ENCODE data around the gene CTDSPL2.
A peak's percentile ranks its signal among the peaks of the same experiment; 100 is the strongest.

CTDSPL2 gene

DNA sequence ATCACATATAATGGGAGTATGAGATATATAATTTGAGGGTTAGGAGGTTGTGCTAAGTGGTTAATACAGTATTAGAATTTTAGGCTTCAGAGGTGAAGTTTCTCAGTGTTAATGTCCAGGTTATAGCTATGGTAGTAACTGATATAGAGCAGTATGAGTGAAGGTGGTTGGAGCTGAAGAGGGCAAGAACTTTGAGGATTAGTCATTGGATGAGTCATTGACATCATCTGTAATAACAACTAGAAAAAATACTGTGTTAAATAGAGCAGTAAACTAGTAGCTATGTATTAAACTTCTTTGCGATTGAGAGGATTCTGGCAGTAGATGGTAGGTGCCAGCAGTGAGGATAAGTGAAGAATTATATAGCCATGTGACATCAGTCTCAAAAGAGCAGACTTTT, 62.0 kb downstream of the CTDSPL2 start:
- H3K36me3 ChIP-seq (ENCODE audit: control insufficient read depth, insufficient read depth, low read length, severe bottlenecking): peaks cover 18% of the 10 kb centered on the region

DNA sequence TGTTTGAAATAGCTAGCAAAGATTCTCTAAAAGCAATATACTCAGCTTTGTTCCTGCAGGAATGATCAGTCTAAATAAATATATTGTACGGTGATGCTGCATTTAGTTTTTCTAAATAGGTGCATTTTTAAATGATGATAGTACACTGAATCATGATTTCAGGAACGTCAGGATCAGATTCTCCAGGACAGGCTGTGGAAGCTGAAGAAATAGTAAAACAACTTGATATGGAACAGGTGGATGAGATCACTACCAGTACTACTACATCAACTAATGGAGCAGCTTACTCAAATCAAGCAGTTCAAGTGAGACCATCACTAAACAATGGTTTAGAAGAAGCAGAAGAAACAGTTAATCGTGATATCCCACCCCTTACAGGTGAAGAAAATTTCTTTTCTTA, 63.2 kb downstream of the CTDSPL2 start:
- H3K36me3 ChIP-seq (ENCODE audit: control insufficient read depth, insufficient read depth, low read length, severe bottlenecking): peaks cover 20% of the 10 kb centered on the region
- H3K4me3 ChIP-seq (ENCODE audit: low read length): no peak overlapping the region
- H3K9ac ChIP-seq (ENCODE audit: low read length): no peak overlapping the region
- H3K27me3 ChIP-seq (replicated peaks; ENCODE audit: control insufficient read depth, insufficient read depth, low read length): no peaks in the 10 kb centered on the region
- no peaks in the 10 kb centered on the region for H3K9me3 ChIP-seq (ENCODE audit: control insufficient read depth, low read length)
- H3K4me1 ChIP-seq (ENCODE audit: control insufficient read depth, insufficient read depth, low read length): peaks cover 8% of the 10 kb centered on the region
- peak; percentile 18 for DNase-seq (ENCODE audit: low read depth)

More for the DNA sequence above, 62.0 kb downstream of the CTDSPL2 start:
- Histone ChIP-seq H3K9me3 (ENCODE audit: control insufficient read depth, low read length) (no peaks in the 10 kb centered on the region), H3K4me1 (ENCODE audit: control insufficient read depth, insufficient read depth, low read length) (peaks cover 8% of the 10 kb centered on the region), H3K27me3 (replicated peaks; ENCODE audit: control insufficient read depth, insufficient read depth, low read length) (no peaks in the 10 kb centered on the region), H3K4me3 (ENCODE audit: low read length) (no peak overlapping the region), H3K9ac (ENCODE audit: low read length) (no peak overlapping the region)
- peak; percentile 65 for DNase-seq (ENCODE audit: low read depth)

DNA sequence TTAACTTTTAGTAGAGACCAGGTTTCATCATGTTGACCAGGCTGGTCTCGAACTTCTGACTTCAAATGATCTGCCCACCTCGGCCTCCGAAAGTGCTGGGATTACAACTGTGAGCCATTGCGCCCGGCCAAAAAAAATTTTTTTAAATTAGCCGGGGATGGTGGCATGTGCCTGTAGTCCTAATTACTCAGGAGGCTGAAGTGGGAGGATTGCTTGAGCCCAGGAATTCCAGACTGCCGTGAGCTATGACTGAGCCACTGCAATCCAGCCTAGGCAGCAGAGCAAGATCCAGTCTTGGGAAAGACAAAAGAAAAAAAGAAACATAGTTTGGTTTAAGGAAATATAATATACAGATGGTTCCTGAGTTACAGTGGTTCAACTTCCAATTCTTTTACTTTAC, 64.6 kb downstream of the CTDSPL2 start:
- H3K27me3 ChIP-seq (replicated peaks; ENCODE audit: control insufficient read depth, insufficient read depth, low read length): no peaks in the 10 kb centered on the region
- H3K4me3 ChIP-seq (ENCODE audit: low read length): no peak overlapping the region
- peaks cover 8% of the 10 kb centered on the region for H3K4me1 ChIP-seq (ENCODE audit: control insufficient read depth, insufficient read depth, low read length)
- H3K36me3 ChIP-seq (ENCODE audit: control insufficient read depth, insufficient read depth, low read length, severe bottlenecking): peaks cover 30% of the 10 kb centered on the region
- no peak for DNase-seq (ENCODE audit: low read depth)
- H3K9ac ChIP-seq (ENCODE audit: low read length): no peak overlapping the region
- no peaks in the 10 kb centered on the region for H3K9me3 ChIP-seq (ENCODE audit: control insufficient read depth, low read length)

DNA sequence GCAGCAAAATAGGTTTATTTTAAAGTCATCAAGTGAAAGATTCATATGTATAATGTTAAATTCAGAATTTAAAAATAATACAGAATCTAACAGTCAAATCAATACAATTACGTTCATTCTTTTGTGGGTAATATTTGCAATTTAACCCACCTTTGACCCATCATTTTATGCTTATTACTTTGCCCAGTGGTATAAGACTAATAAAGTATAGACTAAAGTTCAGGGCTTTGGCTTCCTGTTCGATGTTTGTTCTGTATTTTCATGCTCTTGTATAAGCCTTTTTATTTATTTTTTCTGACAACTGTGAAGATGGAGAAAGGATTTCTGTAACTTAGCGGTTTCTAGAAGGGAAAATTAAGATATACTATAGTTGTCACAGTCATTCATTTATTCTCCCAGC, 65.2 kb downstream of the CTDSPL2 start:
- Histone ChIP-seq H3K9me3 (ENCODE audit: control insufficient read depth, low read length) (no peaks in the 10 kb centered on the region), H3K36me3 (ENCODE audit: control insufficient read depth, insufficient read depth, low read length, severe bottlenecking) (peaks cover 26% of the 10 kb centered on the region), H3K9ac (ENCODE audit: low read length) (no peak overlapping the region), H3K27me3 (replicated peaks; ENCODE audit: control insufficient read depth, insufficient read depth, low read length) (no peaks in the 10 kb centered on the region), H3K4me3 (ENCODE audit: low read length) (no peak overlapping the region), H3K4me1 (ENCODE audit: control insufficient read depth, insufficient read depth, low read length) (peaks cover 8% of the 10 kb centered on the region)
- no peak for DNase-seq (ENCODE audit: low read depth)

DNA sequence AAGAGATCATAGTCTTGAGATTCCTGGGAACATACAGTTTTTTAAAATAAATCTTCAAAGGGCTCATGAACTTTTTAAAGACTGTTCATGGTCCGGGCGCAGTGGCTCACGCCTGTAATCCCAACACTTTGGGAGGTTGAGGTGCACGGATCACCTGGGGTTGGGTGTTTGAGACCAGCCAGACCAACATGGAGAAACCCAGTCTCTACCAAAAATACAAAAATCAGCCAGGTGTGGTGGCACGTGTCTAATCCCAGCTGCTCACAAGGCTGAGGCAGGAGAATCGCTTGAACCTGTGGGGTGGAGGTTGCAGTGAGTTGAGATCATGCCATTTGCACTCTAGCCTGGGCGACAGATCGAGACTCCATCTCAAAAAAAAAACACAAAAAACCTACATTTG, 68.1 kb downstream of the CTDSPL2 start:
- H3K4me1 ChIP-seq (ENCODE audit: control insufficient read depth, insufficient read depth, low read length): no peaks in the 10 kb centered on the region
- no peaks in the 10 kb centered on the region for H3K27me3 ChIP-seq (replicated peaks; ENCODE audit: control insufficient read depth, insufficient read depth, low read length)
- no peak overlapping the region for H3K9ac ChIP-seq (ENCODE audit: low read length)
- H3K36me3 ChIP-seq (ENCODE audit: control insufficient read depth, insufficient read depth, low read length, severe bottlenecking): peaks cover 41% of the 10 kb centered on the region
- DNase-seq (ENCODE audit: low read depth): no peak
- no peak overlapping the region for H3K4me3 ChIP-seq (ENCODE audit: low read length)
- no peaks in the 10 kb centered on the region for H3K9me3 ChIP-seq (ENCODE audit: control insufficient read depth, low read length)

DNA sequence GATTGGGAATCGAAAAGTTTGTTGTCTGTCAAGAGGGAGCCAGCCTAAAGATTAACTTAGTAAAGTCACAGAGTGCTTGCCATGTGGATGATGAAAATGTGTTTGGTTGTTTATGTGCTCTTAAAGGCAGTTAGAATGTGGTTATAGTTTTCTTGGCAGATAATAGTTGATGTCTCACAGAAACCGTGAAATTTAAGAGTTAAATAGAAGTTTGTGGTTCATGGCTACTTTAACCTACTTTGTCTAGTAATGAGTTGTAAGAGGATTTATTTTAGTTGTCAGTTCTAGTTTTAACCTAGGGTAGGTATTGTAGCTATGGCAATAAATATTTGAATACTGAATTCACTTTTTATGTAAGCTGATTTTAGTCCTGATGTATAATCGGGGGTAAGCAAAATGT, 73.1 kb downstream of the CTDSPL2 start:
- no peak overlapping the region for H3K4me3 ChIP-seq (ENCODE audit: low read length)
- H3K9me3 ChIP-seq (ENCODE audit: control insufficient read depth, low read length): no peaks in the 10 kb centered on the region
- no peaks in the 10 kb centered on the region for H3K4me1 ChIP-seq (ENCODE audit: control insufficient read depth, insufficient read depth, low read length)
- DNase-seq (ENCODE audit: low read depth): no peak
- H3K9ac ChIP-seq (ENCODE audit: low read length): no peak overlapping the region
- H3K36me3 ChIP-seq (ENCODE audit: control insufficient read depth, insufficient read depth, low read length, severe bottlenecking): peaks cover 48% of the 10 kb centered on the region
- H3K27me3 ChIP-seq (replicated peaks; ENCODE audit: control insufficient read depth, insufficient read depth, low read length): no peaks in the 10 kb centered on the region

DNA sequence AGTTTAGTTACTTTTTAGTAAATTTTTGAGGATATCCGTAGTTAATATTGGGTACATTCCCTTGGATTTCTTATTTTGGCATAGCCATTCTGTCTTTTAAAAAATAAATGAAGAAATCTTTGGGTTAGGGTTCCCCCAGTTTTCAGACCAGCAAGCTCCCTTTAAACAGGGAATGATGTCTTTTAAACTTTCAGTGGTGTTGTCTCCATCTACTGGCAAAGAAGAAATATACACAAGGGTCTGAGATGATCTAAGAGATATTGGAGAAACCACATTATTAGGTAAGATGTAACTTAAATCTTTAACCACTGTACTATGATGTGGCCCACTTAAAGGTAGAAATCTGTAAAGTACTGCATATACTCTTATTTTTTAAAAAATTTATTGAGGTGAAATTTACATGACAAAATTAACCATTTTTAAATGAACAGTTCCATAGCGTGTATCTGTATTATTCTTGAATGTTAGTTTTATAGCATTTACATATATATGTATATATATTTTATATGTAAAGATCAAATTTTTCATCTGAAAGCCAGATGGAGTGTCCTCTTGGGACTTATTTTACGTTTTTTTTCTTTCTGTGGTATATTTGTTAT, 74.4 kb downstream of the CTDSPL2 start:
- Histone ChIP-seq H3K4me3 (ENCODE audit: low read length) (no peak overlapping the region), H3K9ac (ENCODE audit: low read length) (no peak overlapping the region), H3K9me3 (ENCODE audit: control insufficient read depth, low read length) (no peaks in the 10 kb centered on the region), H3K4me1 (ENCODE audit: control insufficient read depth, insufficient read depth, low read length) (no peaks in the 10 kb centered on the region), H3K36me3 (ENCODE audit: control insufficient read depth, insufficient read depth, low read length, severe bottlenecking) (peaks cover 37% of the 10 kb centered on the region), H3K27me3 (replicated peaks; ENCODE audit: control insufficient read depth, insufficient read depth, low read length) (no peaks in the 10 kb centered on the region)
- DNase-seq (ENCODE audit: low read depth): peak; percentile 72

DNA sequence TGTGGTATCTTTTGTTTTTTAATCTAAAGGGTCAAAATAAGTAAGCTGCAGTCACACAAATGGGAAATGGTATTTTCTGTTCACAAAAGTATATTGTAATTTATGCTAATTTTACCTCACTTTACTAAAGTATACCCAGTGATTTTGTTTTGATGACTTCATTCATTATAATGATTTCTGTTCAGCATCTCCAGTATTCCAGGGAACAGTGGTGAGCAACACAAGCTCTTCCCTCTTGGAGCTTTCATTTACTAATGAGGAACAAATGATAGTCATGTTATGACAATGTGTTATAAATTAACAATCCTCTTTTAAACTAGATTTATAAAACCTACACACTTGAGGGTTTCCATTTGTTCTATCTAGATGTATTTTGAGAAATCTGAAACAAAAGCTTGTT, 89.0 kb downstream of the CTDSPL2 start:
- Histone ChIP-seq H3K4me1 (ENCODE audit: control insufficient read depth, insufficient read depth, low read length) (no peaks in the 10 kb centered on the region), H3K4me3 (ENCODE audit: low read length) (no peak overlapping the region), H3K9me3 (ENCODE audit: control insufficient read depth, low read length) (no peaks in the 10 kb centered on the region), H3K36me3 (ENCODE audit: control insufficient read depth, insufficient read depth, low read length, severe bottlenecking) (peaks cover 18% of the 10 kb centered on the region), H3K27me3 (replicated peaks; ENCODE audit: control insufficient read depth, insufficient read depth, low read length) (no peaks in the 10 kb centered on the region), H3K9ac (ENCODE audit: low read length) (no peak overlapping the region)
- DNase-seq (ENCODE audit: low read depth): no peak

DNA sequence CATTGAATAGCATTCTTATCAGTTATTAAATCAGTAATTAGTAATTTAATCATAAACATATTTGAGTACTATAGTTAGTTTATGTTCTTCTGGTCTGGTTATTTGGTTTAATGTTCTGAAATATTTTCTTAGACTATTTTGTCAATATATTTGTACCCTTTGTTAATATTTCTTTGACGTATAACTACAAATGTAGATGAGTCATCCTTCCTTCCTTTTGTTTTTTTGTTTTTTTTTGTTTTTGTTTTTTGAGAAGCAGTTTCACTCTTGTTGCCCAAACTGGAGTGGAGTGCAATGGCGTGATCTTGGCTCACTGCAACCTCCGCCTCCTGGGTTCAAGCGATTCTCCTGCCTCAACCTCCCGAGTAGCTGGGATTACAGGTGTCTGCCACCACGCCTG, 92.1 kb downstream of the CTDSPL2 start:
- DNase-seq (ENCODE audit: low read depth): no peak
- H3K36me3 ChIP-seq (ENCODE audit: control insufficient read depth, insufficient read depth, low read length, severe bottlenecking): peaks cover 34% of the 10 kb centered on the region
- no peak overlapping the region for H3K4me3 ChIP-seq (ENCODE audit: low read length)
- no peaks in the 10 kb centered on the region for H3K27me3 ChIP-seq (replicated peaks; ENCODE audit: control insufficient read depth, insufficient read depth, low read length)
- no peaks in the 10 kb centered on the region for H3K4me1 ChIP-seq (ENCODE audit: control insufficient read depth, insufficient read depth, low read length)
- H3K9me3 ChIP-seq (ENCODE audit: control insufficient read depth, low read length): no peaks in the 10 kb centered on the region
- no peak overlapping the region for H3K9ac ChIP-seq (ENCODE audit: low read length)

DNA sequence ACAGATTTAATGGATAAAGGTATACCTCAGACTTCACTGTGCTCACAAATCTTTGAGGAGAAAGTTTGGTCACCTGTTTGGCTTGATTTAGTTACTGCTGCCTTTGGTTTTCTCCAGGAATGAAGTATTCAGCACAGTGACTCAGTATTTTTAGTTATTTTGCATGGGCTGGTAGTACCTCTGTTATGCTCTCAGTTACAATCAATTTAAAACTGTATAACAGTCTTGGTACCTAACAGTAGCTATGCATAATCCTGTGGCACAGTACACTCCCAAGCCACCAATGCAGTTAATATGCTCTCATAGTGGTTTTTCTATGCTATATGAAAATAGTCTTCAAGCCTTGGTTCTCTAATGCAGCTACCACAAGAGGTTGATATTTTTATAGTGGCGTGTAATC, 97.6 kb downstream of the CTDSPL2 start:
- no peak overlapping the region for H3K9ac ChIP-seq (ENCODE audit: low read length)
- H3K36me3 ChIP-seq (ENCODE audit: control insufficient read depth, insufficient read depth, low read length, severe bottlenecking): peaks cover 45% of the 10 kb centered on the region
- H3K4me3 ChIP-seq (ENCODE audit: low read length): no peak overlapping the region
- peaks cover 3% of the 10 kb centered on the region for H3K4me1 ChIP-seq (ENCODE audit: control insufficient read depth, insufficient read depth, low read length)
- H3K27me3 ChIP-seq (replicated peaks; ENCODE audit: control insufficient read depth, insufficient read depth, low read length): no peaks in the 10 kb centered on the region
- H3K9me3 ChIP-seq (ENCODE audit: control insufficient read depth, low read length): no peaks in the 10 kb centered on the region
- DNase-seq (ENCODE audit: low read depth): no peak

DNA sequence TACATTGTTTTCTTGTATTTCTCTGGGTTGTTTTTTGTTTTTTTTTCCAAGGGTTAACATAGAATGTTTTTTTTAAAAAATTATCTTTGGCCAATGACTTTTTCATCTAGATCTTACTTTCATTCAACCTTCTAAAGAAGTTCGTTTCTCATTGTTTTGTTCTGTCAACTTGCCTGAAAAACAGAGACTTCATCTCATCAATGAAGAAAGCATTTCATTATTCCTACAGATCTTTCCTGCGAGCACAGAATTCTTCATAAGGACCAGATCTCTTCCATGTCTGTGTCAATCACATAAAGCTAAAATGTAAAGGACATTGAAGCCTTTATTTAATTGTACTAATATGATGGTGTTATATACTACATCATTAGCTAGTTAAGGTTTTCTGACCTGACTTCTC, 99.8 kb downstream of the CTDSPL2 start:
- no peak for DNase-seq (ENCODE audit: low read depth)
- Histone ChIP-seq H3K36me3 (ENCODE audit: control insufficient read depth, insufficient read depth, low read length, severe bottlenecking) (peaks cover 42% of the 10 kb centered on the region), H3K9me3 (ENCODE audit: control insufficient read depth, low read length) (no peaks in the 10 kb centered on the region), H3K4me3 (ENCODE audit: low read length) (no peak overlapping the region), H3K4me1 (ENCODE audit: control insufficient read depth, insufficient read depth, low read length) (peaks cover 3% of the 10 kb centered on the region), H3K9ac (ENCODE audit: low read length) (no peak overlapping the region), H3K27me3 (replicated peaks; ENCODE audit: control insufficient read depth, insufficient read depth, low read length) (no peaks in the 10 kb centered on the region)
